HepG2 (cell line): Measurements from ENCODE around the gene CARMIL3. TPM values are rescaled to one million over a fixed set of nuclear protein-coding genes. Genes with fewer than 3 reads are reported as not detected.

Experiments used
- CC2D1A ChIP-seq: sonication (generic); formaldehyde crosslinking; IDR thresholded peaks from 2 replicates; pipeline ENCODE4 v1.8.1; 2023; ENCODE audit warnings: mild to moderate bottlenecking, missing genetic modification reagents
- EP300 ChIP-seq, 3 experiments: sonication (generic) in 1 of 3; formaldehyde crosslinking in 1 of 3; IDR thresholded peaks; 2 replicates each; pipeline versions ENCODE4 v1.5.1 to v1.6.1; 2011 to 2020; ENCODE audit warnings: low read depth in 2 of 3, low read length in 2 of 3, borderline replicate concordance in 1 of 3, improper control_type of control experiment in 1 of 3, mild to moderate bottlenecking in 1 of 3, missing genetic modification reagents in 1 of 3, moderate library complexity in 1 of 3
- FOXO1 ChIP-seq: sonication (generic); formaldehyde crosslinking; IDR thresholded peaks from 2 replicates; pipeline ENCODE4 v1.4.0; 2020; ENCODE audit warnings: missing genetic modification reagents
- GZF1 ChIP-seq: sonication (generic); formaldehyde crosslinking; IDR thresholded peaks from 2 replicates; pipeline ENCODE4 v1.5.1; 2020; ENCODE audit warnings: mild to moderate bottlenecking, missing genetic modification reagents
- KDM5A ChIP-seq: fragments of 200-600 bp; sonication (generic); IDR thresholded peaks from 2 replicates; pipeline ENCODE4 v1.7.0; 2018; ENCODE audit warnings: antibody characterized with exemption, mild to moderate bottlenecking, low read length, borderline replicate concordance
- MBNL3 ChIP-seq: fragments of 250-450 bp; sonication (Bioruptor Pico); conservative IDR thresholded peaks from 2 replicates; pipeline ENCODE4 v1.8.0; 2022; ENCODE audit warnings: mild to moderate bottlenecking, inconsistent platforms
- MED8 ChIP-seq: sonication (generic); formaldehyde crosslinking; IDR thresholded peaks from 2 replicates; pipeline ENCODE4 v1.8.1; 2023; ENCODE audit warnings: mild to moderate bottlenecking, missing genetic modification reagents; ENCODE audit not compliant: insufficient replicate concordance
- NCOA1 ChIP-seq: sonication (generic); formaldehyde crosslinking; IDR thresholded peaks from 2 replicates; pipeline ENCODE4 v1.9.0; 2021; ENCODE audit warnings: missing genetic modification reagents
- TEAD3 ChIP-seq: optimal IDR thresholded peaks from 2 replicates; pipeline ENCODE3; 2016; ENCODE audit warnings: borderline replicate concordance
- U2AF2 ChIP-seq: fragments of 200-400 bp; formaldehyde crosslinking; IDR thresholded peaks from 2 replicates; pipeline ENCODE4 v1.6.1; 2017; ENCODE audit warnings: low read depth, mild to moderate bottlenecking, low read length
- YY1 ChIP-seq: IDR thresholded peaks from 2 replicates; pipeline ENCODE4 v1.6.1; 2011; ENCODE audit warnings: low read length, low read depth, moderate library complexity, mild to moderate bottlenecking; ENCODE audit not compliant: insufficient read depth, insufficient replicate concordance
- ZBTB38 ChIP-seq: sonication (generic); formaldehyde crosslinking; IDR thresholded peaks from 2 replicates; pipeline ENCODE4 v1.5.1; 2020; ENCODE audit warnings: mild to moderate bottlenecking, missing genetic modification reagents
- ZNF124 ChIP-seq: sonication (generic); formaldehyde crosslinking; IDR thresholded peaks from 2 replicates; pipeline ENCODE4 v1.4.0; 2020; ENCODE audit warnings: missing genetic modification reagents
- ZNF619 ChIP-seq: sonication (generic); formaldehyde crosslinking; IDR thresholded peaks from 2 replicates; pipeline ENCODE4 v1.4.0; 2020; ENCODE audit warnings: mild to moderate bottlenecking, missing genetic modification reagents
- ZNF746 ChIP-seq: sonication (generic); formaldehyde crosslinking; IDR thresholded peaks from 2 replicates; pipeline ENCODE4 v1.8.0; 2022; ENCODE audit warnings: mild to moderate bottlenecking, missing genetic modification reagents
- polyA plus RNA-seq, 8 experiments: library from polyadenylated mRNA; depleted of rRNA in 3 of 8; stranded (reverse) in 7 of 8; unstranded in 1 of 8; fragments of >200 nt; fragmentation: Illumina TruSeq in 4 of 8; extraction: Trizol in 4 of 8; gene quantifications; 2 replicates each; pipeline versions ENCODE4 v1.2.1 to v1.2.3, GENCODE V29; 2011 to 2016; ENCODE audit warnings: low read depth in 4 of 8, missing spikeins in 1 of 8, mixed read lengths in 1 of 8; ENCODE audit not compliant: insufficient read depth in 1 of 8
- total RNA-seq, 5 experiments: library from RNA; depleted of rRNA; stranded (reverse); fragments of >200 nt; fragmentation: Illumina TruSeq; extraction: Trizol; gene quantifications; 2 replicates each; pipeline ENCODE4 v1.2.3, GENCODE V29; 2016; ENCODE audit warnings: low read depth in 1 of 5
- TF ChIP-seq, protein P1 (sequence below): sonication (generic); formaldehyde crosslinking; IDR thresholded peaks from 2 replicates; pipeline ENCODE4 v1.5.1; 2020; ENCODE audit warnings: mild to moderate bottlenecking, missing genetic modification reagents
- TF ChIP-seq, protein P2 (sequence below): sonication (generic); formaldehyde crosslinking; IDR thresholded peaks from 2 replicates; pipeline ENCODE4 v1.5.0; 2020; ENCODE audit warnings: missing genetic modification reagents
- TF ChIP-seq, protein P3 (sequence below): sonication (generic); formaldehyde crosslinking; IDR thresholded peaks from 2 replicates; pipeline ENCODE4 v1.4.0; 2020; ENCODE audit warnings: mild to moderate bottlenecking, low read depth, missing genetic modification reagents
- TF ChIP-seq, protein P4 (sequence below): sonication (generic); formaldehyde crosslinking; IDR thresholded peaks from 2 replicates; pipeline ENCODE4 v1.8.1; 2023; ENCODE audit warnings: missing genetic modification reagents, inconsistent platforms, borderline replicate concordance
- TF ChIP-seq, protein P5 (sequence below): sonication (generic); formaldehyde crosslinking; IDR thresholded peaks from 2 replicates; pipeline ENCODE4 v1.4.0; 2020; ENCODE audit warnings: mild to moderate bottlenecking, missing genetic modification reagents
- TF ChIP-seq, protein P6 (sequence below): sonication (generic); IDR thresholded peaks from 2 replicates; pipeline ENCODE4 v1.6.1; 2016; ENCODE audit warnings: low read depth, borderline replicate concordance

CARMIL3 gene
- total and polyA plus RNA-seq, 2 of the 13 experiments (the other 11 are each of a cell fraction or from before 2014, with no cell fraction given): 0.27 to 0.55 TPM

DNA sequence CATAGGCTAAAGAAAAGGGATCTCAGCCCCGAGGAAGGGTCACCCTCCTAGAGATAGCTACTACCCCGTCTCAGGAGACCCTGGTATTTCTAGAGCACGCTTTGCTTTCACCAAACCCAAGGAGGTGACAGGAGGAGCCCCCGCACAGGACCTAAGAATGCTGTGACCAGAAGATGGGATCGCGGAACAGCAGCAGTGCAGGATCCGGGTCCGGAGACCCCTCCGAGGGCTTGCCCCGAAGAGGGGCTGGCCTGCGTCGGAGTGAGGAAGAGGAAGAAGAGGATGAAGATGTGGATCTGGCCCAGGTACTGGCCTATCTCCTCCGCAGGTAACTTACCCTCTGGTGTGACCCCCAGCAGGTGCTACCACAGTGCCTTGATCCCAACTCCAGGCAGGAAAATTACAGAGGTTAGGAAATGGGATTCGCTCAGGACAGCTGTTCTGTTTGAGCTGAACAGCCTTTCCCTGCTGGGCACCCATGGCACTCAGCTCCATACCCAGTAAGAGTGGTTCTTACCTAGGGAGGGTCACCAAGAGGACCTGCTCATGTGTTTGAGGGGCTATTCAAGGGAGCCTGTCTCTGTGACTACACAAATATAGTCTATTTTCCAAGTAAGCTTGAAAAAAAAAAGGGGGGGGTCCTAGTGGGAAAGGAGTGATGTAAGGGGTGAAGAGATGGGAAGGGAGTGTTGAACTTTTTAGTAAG lies 63.8 kb downstream of the CARMIL3 start (continued):
- TF ChIP-seq, protein P1, sequence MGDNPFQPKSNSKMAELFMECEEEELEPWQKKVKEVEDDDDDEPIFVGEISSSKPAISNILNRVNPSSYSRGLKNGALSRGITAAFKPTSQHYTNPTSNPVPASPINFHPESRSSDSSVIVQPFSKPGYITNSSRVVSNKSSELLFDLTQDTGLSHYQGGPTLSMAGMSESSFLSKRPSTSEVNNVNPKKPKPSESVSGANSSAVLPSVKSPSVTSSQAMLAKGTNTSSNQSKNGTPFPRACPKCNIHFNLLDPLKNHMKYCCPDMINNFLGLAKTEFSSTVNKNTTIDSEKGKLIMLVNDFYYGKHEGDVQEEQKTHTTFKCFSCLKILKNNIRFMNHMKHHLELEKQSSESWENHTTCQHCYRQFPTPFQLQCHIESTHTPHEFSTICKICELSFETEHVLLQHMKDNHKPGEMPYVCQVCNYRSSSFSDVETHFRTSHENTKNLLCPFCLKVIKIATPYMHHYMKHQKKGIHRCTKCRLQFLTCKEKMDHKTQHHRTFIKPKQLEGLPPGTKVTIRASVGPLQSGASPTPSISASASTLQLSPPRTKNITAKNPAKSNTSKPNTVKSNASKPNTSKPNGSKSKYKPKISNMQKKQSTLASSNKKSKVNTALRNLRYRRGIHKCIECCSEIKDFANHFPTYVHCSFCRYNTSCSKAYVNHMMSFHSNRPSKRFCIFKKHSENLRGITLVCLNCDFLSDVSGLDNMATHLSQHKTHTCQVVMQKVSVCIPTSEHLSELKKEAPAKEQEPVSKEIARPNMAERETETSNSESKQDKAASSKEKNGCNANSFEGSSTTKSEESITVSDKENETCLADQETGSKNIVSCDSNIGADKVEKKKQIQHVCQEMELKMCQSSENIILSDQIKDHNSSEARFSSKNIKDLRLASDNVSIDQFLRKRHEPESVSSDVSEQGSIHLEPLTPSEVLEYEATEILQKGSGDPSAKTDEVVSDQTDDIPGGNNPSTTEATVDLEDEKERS: no peak
- TF ChIP-seq U2AF2 (no peak), NCOA1 (CRISPR knock-in tag) (no peak), ZNF124 (CRISPR knock-in tag) (no peak; the same call in 1 of the 2 replicates), EP300 (IDR thresholded peaks at IDR 0.05; ENCODE audit: low read depth in 2 of 2, low read length in 2 of 2) (no peak), EP300 (CRISPR knock-in tag; IDR thresholded peaks at IDR 0.05; ENCODE audit: borderline replicate concordance) (peak; percentile 3; the same call in 1 of the 2 replicates), KDM5A (peak; percentile 91; the same call in 1 of the 2 replicates), GZF1 (peak; percentile 74; the same call in 1 of the 2 replicates), ZNF619 (CRISPR knock-in tag) (peak; percentile 65), MED8 (CRISPR knock-in tag) (peak; percentile 35), CC2D1A (CRISPR knock-in tag) (0 out of 2 replicates have a peak, but pooled peaks have one; percentile 81), FOXO1 (peak; percentile 4; the same call in 1 of the 2 replicates), YY1 (no peak), MBNL3 (peak; percentile 87; the same call in 1 of the 2 replicates), ZBTB38 (no peak; the same call in 1 of the 2 replicates), ZNF746 (CRISPR knock-in tag) (no peak), TEAD3 (CRISPR knock-in tag) (peak; percentile 55)
- TF ChIP-seq, protein P2, sequence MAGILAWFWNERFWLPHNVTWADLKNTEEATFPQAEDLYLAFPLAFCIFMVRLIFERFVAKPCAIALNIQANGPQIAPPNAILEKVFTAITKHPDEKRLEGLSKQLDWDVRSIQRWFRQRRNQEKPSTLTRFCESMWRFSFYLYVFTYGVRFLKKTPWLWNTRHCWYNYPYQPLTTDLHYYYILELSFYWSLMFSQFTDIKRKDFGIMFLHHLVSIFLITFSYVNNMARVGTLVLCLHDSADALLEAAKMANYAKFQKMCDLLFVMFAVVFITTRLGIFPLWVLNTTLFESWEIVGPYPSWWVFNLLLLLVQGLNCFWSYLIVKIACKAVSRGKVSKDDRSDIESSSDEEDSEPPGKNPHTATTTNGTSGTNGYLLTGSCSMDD (CRISPR knock-in tag): 0 out of 2 replicates have a peak, but pooled peaks have one; percentile 57
- TF ChIP-seq, protein P3, sequence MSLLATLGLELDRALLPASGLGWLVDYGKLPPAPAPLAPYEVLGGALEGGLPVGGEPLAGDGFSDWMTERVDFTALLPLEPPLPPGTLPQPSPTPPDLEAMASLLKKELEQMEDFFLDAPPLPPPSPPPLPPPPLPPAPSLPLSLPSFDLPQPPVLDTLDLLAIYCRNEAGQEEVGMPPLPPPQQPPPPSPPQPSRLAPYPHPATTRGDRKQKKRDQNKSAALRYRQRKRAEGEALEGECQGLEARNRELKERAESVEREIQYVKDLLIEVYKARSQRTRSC (CRISPR knock-in tag): 0 out of 2 replicates have a peak, but pooled peaks have one; percentile 5
- TF ChIP-seq, protein P4, sequence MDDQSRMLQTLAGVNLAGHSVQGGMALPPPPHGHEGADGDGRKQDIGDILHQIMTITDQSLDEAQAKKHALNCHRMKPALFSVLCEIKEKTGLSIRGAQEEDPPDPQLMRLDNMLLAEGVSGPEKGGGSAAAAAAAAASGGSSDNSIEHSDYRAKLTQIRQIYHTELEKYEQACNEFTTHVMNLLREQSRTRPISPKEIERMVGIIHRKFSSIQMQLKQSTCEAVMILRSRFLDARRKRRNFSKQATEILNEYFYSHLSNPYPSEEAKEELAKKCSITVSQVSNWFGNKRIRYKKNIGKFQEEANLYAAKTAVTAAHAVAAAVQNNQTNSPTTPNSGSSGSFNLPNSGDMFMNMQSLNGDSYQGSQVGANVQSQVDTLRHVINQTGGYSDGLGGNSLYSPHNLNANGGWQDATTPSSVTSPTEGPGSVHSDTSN (CRISPR knock-in tag): peak; percentile 28; the same call in 1 of the 2 replicates
- TF ChIP-seq, protein P5, sequence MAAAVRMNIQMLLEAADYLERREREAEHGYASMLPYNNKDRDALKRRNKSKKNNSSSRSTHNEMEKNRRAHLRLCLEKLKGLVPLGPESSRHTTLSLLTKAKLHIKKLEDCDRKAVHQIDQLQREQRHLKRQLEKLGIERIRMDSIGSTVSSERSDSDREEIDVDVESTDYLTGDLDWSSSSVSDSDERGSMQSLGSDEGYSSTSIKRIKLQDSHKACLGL (CRISPR knock-in tag): 0 out of 2 replicates have a peak, but pooled peaks have one; percentile 20
- TF ChIP-seq, protein P6, sequence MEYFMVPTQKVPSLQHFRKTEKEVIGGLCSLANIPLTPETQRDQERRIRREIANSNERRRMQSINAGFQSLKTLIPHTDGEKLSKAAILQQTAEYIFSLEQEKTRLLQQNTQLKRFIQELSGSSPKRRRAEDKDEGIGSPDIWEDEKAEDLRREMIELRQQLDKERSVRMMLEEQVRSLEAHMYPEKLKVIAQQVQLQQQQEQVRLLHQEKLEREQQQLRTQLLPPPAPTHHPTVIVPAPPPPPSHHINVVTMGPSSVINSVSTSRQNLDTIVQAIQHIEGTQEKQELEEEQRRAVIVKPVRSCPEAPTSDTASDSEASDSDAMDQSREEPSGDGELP: peak; percentile 57; the same call in 1 of the 2 replicates
